HUES48 (cell line): ENCODE measurements around the gene CACNA1C.

Source experiments
- H3K27ac ChIP-seq: one replicate; pipeline ENCODE4 v1.7.0; 2013; ENCODE audit warnings: low read depth, low read length, inconsistent platforms
- H3K27me3 ChIP-seq: 2 replicates; pipeline ENCODE4 v1.6.1; 2013; ENCODE audit warnings: mild to moderate bottlenecking, low read length; ENCODE audit not compliant: control insufficient read depth, insufficient read depth
- H3K36me3 ChIP-seq: 2 replicates; pipeline ENCODE4 v1.6.1; 2013; ENCODE audit warnings: low read length; ENCODE audit not compliant: control insufficient read depth, insufficient read depth
- H3K4me1 ChIP-seq: 2 replicates; pipeline ENCODE4 v1.6.1; 2013; ENCODE audit warnings: mild to moderate bottlenecking, low read length; ENCODE audit not compliant: control insufficient read depth, insufficient read depth
- H3K4me3 ChIP-seq: 2 replicates; pipeline ENCODE4 v1.5.1; 2013; ENCODE audit warnings: mild to moderate bottlenecking, low read depth, low read length
- H3K9ac ChIP-seq: 2 replicates; pipeline ENCODE4 v1.6.1; 2013; ENCODE audit warnings: mild to moderate bottlenecking, low read depth, low read length, moderate library complexity
- H3K9me3 ChIP-seq: 2 replicates; pipeline ENCODE4 v1.6.1; 2013; ENCODE audit warnings: low read length; ENCODE audit not compliant: control insufficient read depth, insufficient read depth

CACNA1C gene

DNA sequence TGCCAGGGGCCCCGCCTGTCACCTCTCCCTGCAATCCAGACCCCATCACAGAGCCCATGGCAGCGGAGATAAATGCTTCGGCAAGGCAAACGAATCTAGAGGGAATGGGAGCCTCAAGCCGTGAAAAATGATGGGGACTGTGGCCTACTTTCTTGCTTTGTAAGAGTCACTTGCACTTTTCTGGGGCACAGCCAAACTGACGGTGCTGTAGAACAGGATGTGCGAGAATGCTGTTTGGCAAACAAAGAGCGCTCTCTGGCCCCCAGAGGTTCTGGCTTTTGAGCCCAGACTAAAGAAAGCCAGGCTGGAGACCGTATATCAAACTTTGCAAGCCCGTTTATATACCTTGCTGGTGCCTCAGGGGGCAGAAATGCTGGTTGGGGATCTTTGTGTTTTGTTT lies 108.7 kb downstream of the CACNA1C start:
- Histone ChIP-seq H3K4me1 (no peaks in the 10 kb centered on the region), H3K27me3 (no peaks in the 10 kb centered on the region), H3K36me3 (no peaks in the 10 kb centered on the region), H3K27ac (no peak overlapping the region), H3K9ac (no peak overlapping the region), H3K9me3 (no peaks in the 10 kb centered on the region), H3K4me3 (no peak overlapping the region)

DNA sequence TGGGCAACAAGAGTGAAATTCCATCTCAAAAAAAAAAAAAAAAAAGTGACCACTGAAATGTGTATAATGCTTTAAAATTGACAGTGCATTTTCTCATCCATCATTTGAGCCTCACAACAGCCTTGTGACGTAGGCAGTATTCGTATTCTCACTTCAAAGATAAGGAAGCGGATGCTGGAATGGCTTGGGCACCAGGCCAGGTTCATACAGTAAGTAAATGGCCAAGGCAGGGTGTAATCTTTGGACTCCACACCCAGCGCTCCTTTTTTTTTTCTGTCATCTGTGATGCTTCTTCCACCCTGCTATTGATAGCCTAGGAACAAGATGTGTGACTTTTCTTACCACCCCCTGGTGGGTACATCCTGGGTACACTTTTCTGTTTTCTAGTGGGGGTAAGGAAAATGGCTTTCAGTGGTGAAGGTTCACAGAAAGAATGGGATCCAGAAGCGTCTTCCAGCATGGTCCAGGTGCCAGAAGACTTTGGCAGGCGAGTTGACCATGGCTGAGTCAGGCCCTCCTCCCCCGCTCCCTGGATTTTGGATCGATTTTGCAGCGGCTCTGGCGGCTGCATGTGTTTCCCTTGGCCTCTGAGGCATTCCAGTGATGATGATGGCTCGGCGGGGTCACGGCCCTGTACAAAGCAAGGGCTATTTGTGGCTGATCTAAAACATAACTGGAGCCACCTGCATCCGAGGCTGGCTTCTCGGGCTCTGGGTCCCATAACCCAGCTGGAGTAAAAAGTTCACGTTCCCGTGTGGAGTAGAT lies 110.6 kb downstream of the CACNA1C start:
- H3K9ac ChIP-seq = no peak overlapping the region
- no peak overlapping the region for H3K4me3 ChIP-seq
- H3K36me3 ChIP-seq = no peaks in the 10 kb centered on the region
- no peaks in the 10 kb centered on the region for H3K27me3 ChIP-seq
- H3K9me3 ChIP-seq = no peaks in the 10 kb centered on the region
- H3K4me1 ChIP-seq = no peaks in the 10 kb centered on the region
- no peak overlapping the region for H3K27ac ChIP-seq

DNA sequence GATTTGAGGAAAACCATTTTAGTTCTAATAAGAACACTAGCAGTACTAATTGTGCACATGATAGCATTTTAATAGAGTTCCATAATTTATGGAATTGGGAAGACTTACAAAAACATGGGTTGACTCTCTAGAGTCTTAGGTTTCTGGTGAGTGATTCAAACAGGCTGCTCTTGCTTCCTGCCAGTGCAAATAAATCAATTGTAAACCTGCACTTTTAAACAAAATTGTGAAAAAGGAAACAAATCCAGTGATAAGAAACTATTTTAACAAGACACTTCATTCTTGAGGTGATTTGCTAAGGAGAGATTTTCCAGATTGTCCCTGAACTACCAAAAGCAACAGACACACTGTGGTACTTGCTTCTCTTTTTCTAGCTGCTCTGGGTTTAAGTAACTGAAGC lies 112.2 kb downstream of the CACNA1C start:
- no peaks in the 10 kb centered on the region for H3K4me1 ChIP-seq
- no peak overlapping the region for H3K4me3 ChIP-seq
- no peaks in the 10 kb centered on the region for H3K27me3 ChIP-seq

DNA sequence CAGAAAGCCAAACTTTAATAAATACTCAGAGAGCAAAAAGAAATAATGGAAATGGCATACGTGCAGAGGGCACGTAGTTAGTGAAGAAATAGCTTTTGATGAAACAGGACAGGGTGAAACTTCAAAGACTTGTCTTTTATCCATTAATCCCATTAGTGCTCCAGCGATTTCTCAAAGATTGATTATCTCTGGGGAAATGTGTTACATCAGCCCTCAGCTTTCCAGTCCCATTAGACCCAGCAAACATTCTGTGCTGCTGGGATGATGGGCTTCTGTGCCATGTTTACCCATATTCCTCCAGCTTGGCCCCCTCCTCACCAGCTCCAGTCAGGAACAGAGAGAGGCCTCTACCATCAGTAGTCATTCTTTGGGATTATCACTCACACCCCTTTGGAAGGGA lies 113.1 kb downstream of the CACNA1C start:
- H3K4me1 ChIP-seq = no peaks in the 10 kb centered on the region
- H3K27me3 ChIP-seq = no peaks in the 10 kb centered on the region
- no peak overlapping the region for H3K27ac ChIP-seq
- no peak overlapping the region for H3K4me3 ChIP-seq
- no peak overlapping the region for H3K9ac ChIP-seq
- no peaks in the 10 kb centered on the region for H3K9me3 ChIP-seq
- no peaks in the 10 kb centered on the region for H3K36me3 ChIP-seq

More for the DNA sequence above, 112.2 kb downstream of the CACNA1C start:
- Histone ChIP-seq H3K27ac (no peak overlapping the region), H3K36me3 (no peaks in the 10 kb centered on the region), H3K9me3 (no peaks in the 10 kb centered on the region), H3K9ac (no peak overlapping the region)

DNA sequence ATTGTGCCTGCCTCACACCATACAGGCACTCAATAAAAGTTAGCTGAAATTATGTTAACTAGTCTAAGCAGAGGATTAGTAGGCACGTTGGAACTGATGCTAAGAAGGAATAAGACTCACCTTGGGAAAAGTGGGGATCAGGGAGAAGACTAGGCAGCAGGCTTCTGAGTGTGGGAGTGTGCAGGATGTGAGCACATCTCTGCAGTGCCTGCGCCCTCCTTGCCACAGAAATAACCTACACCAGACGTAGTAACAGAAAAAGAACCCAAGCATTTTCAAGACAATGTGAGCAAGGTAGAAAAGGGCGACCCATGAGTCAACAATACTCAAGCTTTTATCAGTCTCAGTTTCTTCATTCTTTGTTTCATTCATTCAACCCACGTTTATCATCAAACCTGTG lies 113.9 kb downstream of the CACNA1C start:
- Histone ChIP-seq H3K9ac (no peak overlapping the region), H3K9me3 (no peaks in the 10 kb centered on the region), H3K4me3 (no peak overlapping the region), H3K27ac (no peak overlapping the region), H3K36me3 (no peaks in the 10 kb centered on the region), H3K4me1 (0 out of 2 replicates have a peak, but pooled peaks cover 2% of the 10 kb centered on the region), H3K27me3 (no peaks in the 10 kb centered on the region)

DNA sequence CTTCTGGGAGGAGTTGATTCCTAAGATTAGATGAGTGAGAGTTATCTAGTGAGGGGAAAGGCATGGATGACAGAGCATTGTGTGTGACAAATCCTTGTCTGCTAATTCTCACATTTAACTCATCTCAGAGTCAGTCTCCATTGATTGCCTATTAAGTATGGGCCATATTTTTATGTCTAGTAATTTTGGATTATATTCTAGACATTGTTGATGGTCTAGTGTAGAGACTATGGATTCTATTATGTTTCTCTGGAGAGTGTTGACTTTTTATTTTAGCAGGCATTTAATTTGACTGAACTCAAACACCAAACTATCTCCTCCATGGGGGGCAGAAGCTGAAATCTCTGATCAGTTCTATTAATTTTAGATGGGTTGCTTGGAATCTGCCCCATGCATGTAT lies 114.4 kb downstream of the CACNA1C start:
- Histone ChIP-seq H3K4me1 (0 out of 2 replicates have a peak, but pooled peaks cover 2% of the 10 kb centered on the region), H3K27ac (no peak overlapping the region), H3K36me3 (no peaks in the 10 kb centered on the region), H3K4me3 (no peak overlapping the region), H3K9me3 (no peaks in the 10 kb centered on the region), H3K27me3 (no peaks in the 10 kb centered on the region), H3K9ac (no peak overlapping the region)

DNA sequence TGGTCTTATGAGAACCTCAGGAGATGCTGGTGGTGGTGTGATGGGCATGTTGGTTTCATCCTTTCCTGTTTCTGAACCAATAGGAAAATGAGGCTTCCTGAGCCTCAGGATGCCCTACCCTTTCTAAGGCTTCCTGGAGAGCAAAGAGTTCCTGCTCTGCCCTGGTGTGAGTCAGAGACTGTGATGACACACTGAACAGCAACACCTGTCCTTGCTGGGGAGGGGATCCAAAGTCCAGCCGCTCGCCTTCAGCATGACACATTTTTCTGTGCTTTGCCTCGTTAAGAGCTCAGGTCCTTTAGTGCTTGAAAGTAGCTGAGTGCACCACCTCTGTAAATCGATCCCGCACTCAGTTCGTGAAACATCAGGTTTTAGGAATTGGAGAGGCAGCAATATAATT lies 116.0 kb downstream of the CACNA1C start:
- no peak overlapping the region for H3K4me3 ChIP-seq
- H3K9ac ChIP-seq = no peak overlapping the region
- no peak overlapping the region for H3K27ac ChIP-seq
- no peaks in the 10 kb centered on the region for H3K36me3 ChIP-seq
- H3K27me3 ChIP-seq = no peaks in the 10 kb centered on the region
- no peaks in the 10 kb centered on the region for H3K9me3 ChIP-seq
- 0 out of 2 replicates have a peak, but pooled peaks cover 2% of the 10 kb centered on the region for H3K4me1 ChIP-seq

DNA sequence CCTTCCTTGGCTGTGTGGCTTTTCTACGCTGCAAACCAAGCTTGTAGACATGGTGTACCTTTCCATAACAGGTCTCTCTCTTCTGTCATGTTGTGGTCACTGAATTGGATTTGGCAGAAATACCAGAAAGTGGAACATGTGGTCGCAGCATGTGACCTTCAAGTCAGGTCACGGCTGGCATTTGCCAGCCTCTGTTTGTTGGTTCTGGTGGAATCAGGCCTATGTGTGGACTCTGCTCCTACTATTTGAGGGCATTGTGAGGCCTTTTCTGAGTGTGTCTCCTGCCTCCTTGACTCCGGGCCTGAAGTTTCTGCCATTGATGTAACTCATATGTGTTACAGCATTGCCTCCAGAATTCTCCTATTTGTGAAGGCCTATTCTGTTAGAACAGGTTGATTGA lies 116.7 kb downstream of the CACNA1C start:
- Histone ChIP-seq H3K27ac (no peak overlapping the region), H3K4me3 (no peak overlapping the region), H3K4me1 (0 out of 2 replicates have a peak, but pooled peaks cover 2% of the 10 kb centered on the region), H3K36me3 (no peaks in the 10 kb centered on the region), H3K9me3 (no peaks in the 10 kb centered on the region), H3K27me3 (no peaks in the 10 kb centered on the region), H3K9ac (no peak overlapping the region)

DNA sequence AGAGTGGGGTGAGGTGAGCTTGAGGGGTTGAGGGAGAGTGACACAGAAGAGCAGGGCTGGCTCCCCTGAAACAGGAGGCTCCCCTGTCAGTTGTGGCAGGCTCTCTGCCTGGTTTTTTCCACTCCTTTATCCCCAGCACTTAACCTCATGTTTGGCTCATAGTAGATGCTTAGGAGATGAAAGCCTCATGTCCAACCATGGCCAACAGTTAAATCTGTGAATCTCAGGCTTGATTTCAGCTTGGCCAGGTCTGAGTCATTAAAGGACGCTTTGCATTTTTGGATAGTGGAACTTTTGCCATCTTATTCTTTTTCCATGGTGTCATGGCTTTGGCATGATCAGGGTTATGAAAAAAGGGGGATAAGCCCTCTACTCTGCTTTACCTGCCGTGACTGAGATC lies 117.2 kb downstream of the CACNA1C start:
- H3K4me3 ChIP-seq = no peak overlapping the region
- no peaks in the 10 kb centered on the region for H3K27me3 ChIP-seq
- no peak overlapping the region for H3K9ac ChIP-seq
- H3K9me3 ChIP-seq = no peaks in the 10 kb centered on the region
- H3K4me1 ChIP-seq = 0 out of 2 replicates have a peak, but pooled peaks cover 2% of the 10 kb centered on the region
- H3K27ac ChIP-seq = no peak overlapping the region
- H3K36me3 ChIP-seq = no peaks in the 10 kb centered on the region

DNA sequence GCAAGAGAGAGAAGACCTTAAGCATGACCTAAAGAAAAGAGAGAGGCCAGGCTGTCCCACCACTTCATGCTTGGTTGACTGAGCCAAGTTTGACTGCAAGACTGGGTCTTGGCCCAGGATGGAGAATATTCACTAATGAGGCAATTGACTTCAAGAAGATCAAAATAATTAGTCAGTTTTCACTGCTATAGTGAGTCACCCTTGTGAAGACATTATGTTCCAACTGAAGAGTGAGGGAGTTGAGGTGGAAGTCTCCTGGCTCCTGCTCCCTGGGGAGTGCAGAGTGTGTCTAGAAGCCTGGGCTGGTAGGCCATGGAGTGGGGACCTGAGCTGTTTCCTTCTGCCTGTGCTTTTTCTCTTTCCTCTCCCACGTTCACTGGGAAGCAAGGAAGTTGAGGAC lies 117.6 kb downstream of the CACNA1C start:
- Histone ChIP-seq H3K27ac (no peak overlapping the region), H3K9ac (no peak overlapping the region), H3K27me3 (no peaks in the 10 kb centered on the region), H3K4me1 (0 out of 2 replicates have a peak, but pooled peaks cover 2% of the 10 kb centered on the region), H3K36me3 (no peaks in the 10 kb centered on the region), H3K9me3 (no peaks in the 10 kb centered on the region), H3K4me3 (no peak overlapping the region)

DNA sequence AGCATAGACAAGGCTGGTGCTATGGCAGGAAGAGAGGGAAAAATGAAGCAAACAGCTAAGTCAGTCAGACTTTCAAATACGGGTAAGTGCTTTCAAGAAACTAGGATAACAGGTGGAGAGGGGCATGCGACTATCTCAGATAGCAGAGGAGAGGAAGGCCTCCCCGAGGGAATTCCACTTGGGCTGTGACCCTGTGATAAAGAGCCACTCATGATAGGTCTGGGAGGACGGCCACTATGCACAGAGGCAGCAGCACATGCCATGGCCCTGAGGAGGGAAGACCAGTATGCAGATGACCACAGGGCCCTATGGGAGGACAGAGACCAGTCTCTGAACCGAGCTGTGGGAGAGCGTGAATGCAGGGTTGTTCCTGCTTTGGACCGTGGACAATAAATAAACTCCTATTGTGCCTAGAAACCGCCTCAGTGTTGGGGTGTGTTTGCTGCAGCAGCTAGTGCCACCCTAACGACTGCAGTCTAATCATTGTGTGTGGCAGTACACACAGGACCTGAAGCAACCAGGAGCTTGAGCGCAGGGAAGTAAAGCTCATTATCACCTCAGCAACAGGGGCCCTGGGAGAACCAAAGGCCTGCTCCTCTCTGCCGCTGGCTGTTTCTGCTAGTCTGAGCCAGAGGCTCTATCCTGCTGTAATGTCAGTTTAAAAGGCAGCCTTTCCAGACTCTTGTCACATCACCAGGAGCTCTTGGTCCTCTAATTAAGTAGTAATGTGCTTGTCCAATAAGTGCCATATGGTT lies 119.1 kb downstream of the CACNA1C start:
- H3K27me3 ChIP-seq = no peaks in the 10 kb centered on the region
- no peak overlapping the region for H3K4me3 ChIP-seq
- no peaks in the 10 kb centered on the region for H3K9me3 ChIP-seq
- H3K36me3 ChIP-seq = no peaks in the 10 kb centered on the region
- no peak overlapping the region for H3K9ac ChIP-seq
- H3K4me1 ChIP-seq = 0 out of 2 replicates have a peak, but pooled peaks cover 2% of the 10 kb centered on the region
- H3K27ac ChIP-seq = no peak overlapping the region
